ENCODE results near the gene CARD11. TPM values are rescaled to one million over a fixed set of nuclear protein-coding genes. Genes with fewer than 3 reads are reported as not detected.
A peak's percentile ranks its signal among the peaks of the same experiment; 100 is the strongest.

The CARD11 gene
- total and polyA plus RNA-seq, 5 donors from 2014 or later: 7.1 to 118 (median 10.8) TPM

DNA sequence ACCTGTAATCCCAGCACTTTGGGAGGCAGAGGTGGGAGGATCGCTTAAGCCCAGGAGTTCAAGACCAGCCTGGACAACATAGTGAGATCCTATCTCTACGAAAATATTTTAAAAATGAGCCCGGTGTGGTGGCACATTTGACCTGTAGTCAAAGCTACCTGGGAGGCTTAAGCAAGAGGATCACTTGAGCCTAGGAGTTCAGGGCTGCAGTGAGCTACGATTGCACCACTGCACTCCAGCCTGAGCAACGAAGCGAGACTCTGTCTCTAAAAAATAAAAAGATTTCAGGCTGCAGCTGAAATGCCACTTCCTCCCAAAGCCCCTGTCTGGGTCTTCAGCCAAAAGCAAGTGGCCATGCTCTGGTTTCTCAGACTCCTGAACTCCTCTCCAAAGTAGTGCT is 38.7 kb upstream of the CARD11 start:
- ATAC-seq (ENCODE audit: low read depth in 2 of 2): no peak
- H3K27me3 ChIP-seq (ENCODE audit: control insufficient read depth, insufficient read depth, low read length): no peaks in the 10 kb centered on the region
- Mint-ChIP-seq H3K9me3 (no peaks in the 10 kb centered on the region), H3K27ac (no peak overlapping the region), H3K4me3 (no peak overlapping the region), H3K27me3 (peaks cover 4% of the 10 kb centered on the region), H3K4me1 (peaks cover 0 to 10% (median 1%) of the 10 kb centered on the region in 4 donors), H3K36me3 (no peaks in the 10 kb centered on the region)
- no peaks in the 10 kb centered on the region for H3K36me3 ChIP-seq (ENCODE audit: control insufficient read depth, insufficient read depth, low read length)
- no peak overlapping the region for H3K4me3 ChIP-seq (ENCODE audit: low read depth, low read length)
- no peak overlapping the region for H3K27ac ChIP-seq (ENCODE audit: insufficient read depth, low read length, poor library complexity, severe bottlenecking)
- no peaks in the 10 kb centered on the region for H3K4me1 ChIP-seq (ENCODE audit: control insufficient read depth, insufficient read depth, low read length, poor library complexity, severe bottlenecking)
- no peaks in the 10 kb centered on the region for H3K9me3 ChIP-seq (ENCODE audit: control insufficient read depth in 2 of 2, low read length in 2 of 2)
- DNase-seq: no peak

DNA sequence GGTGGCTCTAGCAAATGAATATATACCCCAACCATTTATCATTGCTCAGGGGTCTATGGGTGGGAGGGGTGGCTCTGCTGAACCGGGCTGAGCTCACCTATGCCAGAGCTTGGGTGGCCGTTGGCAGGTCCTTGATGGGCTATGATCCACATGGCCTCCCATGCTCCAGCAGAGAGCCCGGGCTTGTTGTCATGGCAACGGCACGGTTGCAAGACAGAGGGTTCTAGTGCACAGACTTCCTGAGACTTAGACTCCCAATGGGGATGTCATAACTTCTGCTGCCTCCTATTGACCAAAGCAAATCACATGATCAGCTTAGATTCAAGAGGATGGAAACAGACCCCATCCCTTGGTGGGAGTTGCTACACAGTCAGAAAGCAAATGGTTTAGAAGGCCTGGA is 36.4 kb upstream of the CARD11 start:
- peaks cover 0 to 10% (median 0%) of the 10 kb centered on the region in 4 donors for H3K4me1 Mint-ChIP-seq
- Histone ChIP-seq H3K36me3 (ENCODE audit: control insufficient read depth, insufficient read depth, low read length) (no peaks in the 10 kb centered on the region), H3K4me3 (ENCODE audit: low read depth, low read length) (no peak overlapping the region), H3K27me3 (ENCODE audit: control insufficient read depth, insufficient read depth, low read length) (no peaks in the 10 kb centered on the region), H3K4me1 (ENCODE audit: control insufficient read depth, insufficient read depth, low read length, poor library complexity, severe bottlenecking) (no peaks in the 10 kb centered on the region), H3K9me3 (ENCODE audit: control insufficient read depth in 2 of 2, low read length in 2 of 2) (peaks cover 0 to 5% of the 10 kb centered on the region in 2 experiments), H3K27ac (ENCODE audit: insufficient read depth, low read length, poor library complexity, severe bottlenecking) (no peak overlapping the region)
- DNase-seq: no peak
- H3K27ac Mint-ChIP-seq: no peak overlapping the region
- no peak overlapping the region for H3K4me3 Mint-ChIP-seq
- H3K27me3 Mint-ChIP-seq: peaks cover 4% of the 10 kb centered on the region
- no peak for ATAC-seq (ENCODE audit: low read depth in 2 of 2)
- peaks cover 0 to 4% (median 0%) of the 10 kb centered on the region in 7 donors for H3K9me3 Mint-ChIP-seq
- H3K36me3 Mint-ChIP-seq: no peaks in the 10 kb centered on the region

- Mint-ChIP-seq H3K27me3 (peaks cover 4% of the 10 kb centered on the region), H3K4me1 (peaks cover 0 to 5% (median 2%) of the 10 kb centered on the region in 4 donors), H3K4me3 (no peak overlapping the region), H3K36me3 (no peaks in the 10 kb centered on the region), H3K27ac (no peak overlapping the region), H3K9me3 (peaks cover 0 to 4% (median 0%) of the 10 kb centered on the region in 7 donors)
- H3K9me3 ChIP-seq (ENCODE audit: control insufficient read depth in 2 of 2, low read length in 2 of 2): peaks cover 0 to 5% of the 10 kb centered on the region in 2 experiments
- H3K4me3 ChIP-seq (ENCODE audit: low read depth, low read length): no peak overlapping the region
- no peaks in the 10 kb centered on the region for H3K4me1 ChIP-seq (ENCODE audit: control insufficient read depth, insufficient read depth, low read length, poor library complexity, severe bottlenecking)
- no peak overlapping the region for H3K27ac ChIP-seq (ENCODE audit: insufficient read depth, low read length, poor library complexity, severe bottlenecking)
- no peaks in the 10 kb centered on the region for H3K27me3 ChIP-seq (ENCODE audit: control insufficient read depth, insufficient read depth, low read length)
- no peak for DNase-seq
- ATAC-seq (ENCODE audit: low read depth in 2 of 2): no peak
- H3K36me3 ChIP-seq (ENCODE audit: control insufficient read depth, insufficient read depth, low read length): no peaks in the 10 kb centered on the region
These were observed 34.8 kb upstream of the CARD11 start for GRCh38 chr7:3078514-3078913.

GRCh38 chr7:3076700-3077099 is 33.0 kb upstream of the CARD11 start:
- Mint-ChIP-seq H3K9me3 (peaks cover 0 to 4% (median 0%) of the 10 kb centered on the region in 7 donors), H3K4me1 (peaks cover 0 to 5% (median 2%) of the 10 kb centered on the region in 4 donors), H3K27me3 (no peaks in the 10 kb centered on the region), H3K4me3 (no peak overlapping the region), H3K27ac (no peak overlapping the region), H3K36me3 (no peaks in the 10 kb centered on the region)
- DNase-seq (no peak), ATAC-seq (ENCODE audit: low read depth in 2 of 2) (no peak)
- H3K36me3 ChIP-seq (ENCODE audit: control insufficient read depth, insufficient read depth, low read length): no peaks in the 10 kb centered on the region
- H3K9me3 ChIP-seq (ENCODE audit: control insufficient read depth in 2 of 2, low read length in 2 of 2): peaks cover 0 to 5% of the 10 kb centered on the region in 2 experiments
- H3K4me1 ChIP-seq (ENCODE audit: control insufficient read depth, insufficient read depth, low read length, poor library complexity, severe bottlenecking): no peaks in the 10 kb centered on the region
- no peaks in the 10 kb centered on the region for H3K27me3 ChIP-seq (ENCODE audit: control insufficient read depth, insufficient read depth, low read length)
- H3K4me3 ChIP-seq (ENCODE audit: low read depth, low read length): no peak overlapping the region
- H3K27ac ChIP-seq (ENCODE audit: insufficient read depth, low read length, poor library complexity, severe bottlenecking): no peak overlapping the region

GRCh38 chr7:3076163-3076562 is 32.5 kb upstream of the CARD11 start:
- no peak for DNase-seq
- Histone ChIP-seq H3K27ac (ENCODE audit: insufficient read depth, low read length, poor library complexity, severe bottlenecking) (no peak overlapping the region), H3K27me3 (ENCODE audit: control insufficient read depth, insufficient read depth, low read length) (no peaks in the 10 kb centered on the region), H3K36me3 (ENCODE audit: control insufficient read depth, insufficient read depth, low read length) (no peaks in the 10 kb centered on the region), H3K4me1 (ENCODE audit: control insufficient read depth, insufficient read depth, low read length, poor library complexity, severe bottlenecking) (no peaks in the 10 kb centered on the region), H3K9me3 (ENCODE audit: control insufficient read depth in 2 of 2, low read length in 2 of 2) (peaks cover 0 to 5% of the 10 kb centered on the region in 2 experiments), H3K4me3 (ENCODE audit: low read depth, low read length) (no peak overlapping the region)
- Mint-ChIP-seq H3K4me1 (peaks cover 0 to 5% (median 3%) of the 10 kb centered on the region in 4 donors), H3K27me3 (no peaks in the 10 kb centered on the region), H3K4me3 (no peak overlapping the region), H3K27ac (no peak overlapping the region), H3K9me3 (peaks cover 0 to 7% (median 2%) of the 10 kb centered on the region in 7 donors), H3K36me3 (peaks cover 4% of the 10 kb centered on the region)
- no peak for ATAC-seq (ENCODE audit: low read depth in 2 of 2)

- Mint-ChIP-seq H3K27me3 (no peaks in the 10 kb centered on the region), H3K9me3 (peaks cover 0 to 14% (median 2%) of the 10 kb centered on the region in 7 donors), H3K27ac (no peak overlapping the region), H3K4me3 (no peak overlapping the region), H3K36me3 (peaks cover 10% of the 10 kb centered on the region), H3K4me1 (peaks cover 0 to 5% (median 3%) of the 10 kb centered on the region in 4 donors)
- Histone ChIP-seq H3K9me3 (ENCODE audit: control insufficient read depth in 2 of 2, low read length in 2 of 2) (peaks cover 5 to 9% of the 10 kb centered on the region in 2 experiments), H3K4me1 (ENCODE audit: control insufficient read depth, insufficient read depth, low read length, poor library complexity, severe bottlenecking) (no peaks in the 10 kb centered on the region), H3K27ac (ENCODE audit: insufficient read depth, low read length, poor library complexity, severe bottlenecking) (no peak overlapping the region), H3K4me3 (ENCODE audit: low read depth, low read length) (no peak overlapping the region), H3K36me3 (ENCODE audit: control insufficient read depth, insufficient read depth, low read length) (no peaks in the 10 kb centered on the region), H3K27me3 (ENCODE audit: control insufficient read depth, insufficient read depth, low read length) (no peaks in the 10 kb centered on the region)
- DNase-seq (no peak), ATAC-seq (ENCODE audit: low read depth in 2 of 2) (no peak)
These were observed 31.8 kb upstream of the CARD11 start for GRCh38 chr7:3075441-3075840.

GRCh38 chr7:3074459-3074821 is 30.8 kb upstream of the CARD11 start:
- peaks cover 6 to 14% (median 12%) of the 10 kb centered on the region in 4 donors for H3K4me1 Mint-ChIP-seq
- ATAC-seq (ENCODE audit: low read depth in 2 of 2): no peak

DNA sequence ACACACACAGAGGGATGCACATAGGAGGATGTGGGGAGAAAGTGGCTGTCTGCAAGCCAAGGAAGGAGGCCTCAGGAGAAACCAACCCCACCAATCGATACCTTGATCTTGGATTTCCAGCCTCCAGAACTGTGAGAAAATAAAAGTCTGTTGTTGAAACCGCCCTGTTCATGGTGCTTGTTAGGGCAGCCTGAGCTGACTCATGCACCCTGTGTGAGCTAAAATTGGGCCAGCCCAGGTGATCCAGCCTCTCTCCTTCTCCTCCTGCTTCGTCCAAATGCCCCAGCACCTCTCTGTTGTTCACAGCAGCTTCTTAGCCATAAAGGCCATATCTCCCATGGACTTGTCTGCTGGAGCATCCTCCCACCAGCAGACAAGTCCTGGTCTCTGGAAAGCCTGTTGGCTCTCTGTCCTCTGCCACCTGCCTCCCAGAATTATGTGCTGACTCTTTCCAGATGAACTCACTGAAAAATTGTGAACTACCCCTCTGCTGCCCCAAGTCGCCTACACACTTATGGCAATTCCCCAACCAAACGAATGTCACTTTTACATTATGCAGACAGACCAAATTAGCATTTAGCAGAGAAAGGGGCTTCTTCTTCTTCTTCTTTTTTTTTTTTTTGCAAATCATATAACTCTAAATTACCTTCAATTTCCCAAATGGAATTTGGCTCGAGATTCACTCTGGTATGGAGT is 30.2 kb upstream of the CARD11 start:
- peaks cover 10% of the 10 kb centered on the region for H3K36me3 Mint-ChIP-seq
- Histone ChIP-seq H3K27me3 (ENCODE audit: control insufficient read depth, insufficient read depth, low read length) (no peaks in the 10 kb centered on the region), H3K9me3 (ENCODE audit: control insufficient read depth in 2 of 2, low read length in 2 of 2) (peaks cover 7 to 9% of the 10 kb centered on the region in 2 experiments), H3K36me3 (ENCODE audit: control insufficient read depth, insufficient read depth, low read length) (no peaks in the 10 kb centered on the region), H3K27ac (ENCODE audit: insufficient read depth, low read length, poor library complexity, severe bottlenecking) (no peak overlapping the region), H3K4me1 (ENCODE audit: control insufficient read depth, insufficient read depth, low read length, poor library complexity, severe bottlenecking) (no peaks in the 10 kb centered on the region), H3K4me3 (ENCODE audit: low read depth, low read length) (no peak overlapping the region)
- H3K27ac Mint-ChIP-seq: no peak overlapping the region
- peaks cover 6 to 16% (median 15%) of the 10 kb centered on the region in 4 donors for H3K4me1 Mint-ChIP-seq
- peak overlapping the region in 1 of 4 donors; percentile 89 for H3K4me3 Mint-ChIP-seq
- peaks cover 0 to 14% (median 2%) of the 10 kb centered on the region in 7 donors for H3K9me3 Mint-ChIP-seq
- DNase-seq: no peak
- ATAC-seq (ENCODE audit: low read depth in 2 of 2): no peak
- peaks cover 5% of the 10 kb centered on the region for H3K27me3 Mint-ChIP-seq

More at GRCh38 chr7:3074459-3074821, 30.8 kb upstream of the CARD11 start:
- H3K36me3 ChIP-seq (ENCODE audit: control insufficient read depth, insufficient read depth, low read length): no peaks in the 10 kb centered on the region
- H3K27ac ChIP-seq (ENCODE audit: insufficient read depth, low read length, poor library complexity, severe bottlenecking): no peak overlapping the region
- H3K27me3 ChIP-seq (ENCODE audit: control insufficient read depth, insufficient read depth, low read length): no peaks in the 10 kb centered on the region
- no peak for DNase-seq
- no peak overlapping the region for H3K4me3 Mint-ChIP-seq
- H3K4me3 ChIP-seq (ENCODE audit: low read depth, low read length): no peak overlapping the region
- peaks cover 7 to 9% of the 10 kb centered on the region in 2 experiments for H3K9me3 ChIP-seq (ENCODE audit: control insufficient read depth in 2 of 2, low read length in 2 of 2)
- peaks cover 5% of the 10 kb centered on the region for H3K27me3 Mint-ChIP-seq
- no peaks in the 10 kb centered on the region for H3K4me1 ChIP-seq (ENCODE audit: control insufficient read depth, insufficient read depth, low read length, poor library complexity, severe bottlenecking)
- no peak overlapping the region for H3K27ac Mint-ChIP-seq
- peaks cover 10% of the 10 kb centered on the region for H3K36me3 Mint-ChIP-seq
- peaks cover 0 to 14% (median 2%) of the 10 kb centered on the region in 7 donors for H3K9me3 Mint-ChIP-seq
